Raji (cell line): Measurements from ENCODE around the gene FAAP20.

Experiments
- POLR2A ChIP-seq: IDR thresholded peaks from 2 replicates; pipeline ENCODE4 v1.6.1; 2011; ENCODE audit warnings: low read depth, low read length, control low read depth; ENCODE audit not compliant: insufficient read depth

FAAP20 gene

GRCh38 chr1:2173546-2174347 is 20.8 kb downstream of the FAAP20 start:
- no peak for TF ChIP-seq POLR2A

GRCh38 chr1:2172551-2173146 is 21.9 kb downstream of the FAAP20 start:
- TF ChIP-seq POLR2A: no peak

DNA sequence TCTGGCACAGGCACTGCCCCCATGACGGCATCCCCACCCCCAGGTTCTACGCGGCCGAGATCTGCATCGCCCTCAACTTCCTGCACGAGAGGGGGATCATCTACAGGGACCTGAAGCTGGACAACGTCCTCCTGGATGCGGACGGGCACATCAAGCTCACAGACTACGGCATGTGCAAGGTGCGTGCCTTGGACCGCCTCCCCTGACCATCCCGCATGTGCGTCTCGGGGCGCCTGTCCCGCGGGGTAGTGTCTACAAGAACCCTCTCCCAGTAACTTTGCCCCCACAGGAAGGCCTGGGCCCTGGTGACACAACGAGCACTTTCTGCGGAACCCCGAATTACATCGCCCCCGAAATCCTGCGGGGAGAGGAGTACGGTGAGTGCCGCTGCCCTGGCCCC is 22.6 kb downstream of the FAAP20 start:
- TF ChIP-seq POLR2A: no peak

- no peak for TF ChIP-seq POLR2A
Observed at GRCh38 chr1:2170211-2170610, 24.4 kb downstream of the FAAP20 start.

DNA sequence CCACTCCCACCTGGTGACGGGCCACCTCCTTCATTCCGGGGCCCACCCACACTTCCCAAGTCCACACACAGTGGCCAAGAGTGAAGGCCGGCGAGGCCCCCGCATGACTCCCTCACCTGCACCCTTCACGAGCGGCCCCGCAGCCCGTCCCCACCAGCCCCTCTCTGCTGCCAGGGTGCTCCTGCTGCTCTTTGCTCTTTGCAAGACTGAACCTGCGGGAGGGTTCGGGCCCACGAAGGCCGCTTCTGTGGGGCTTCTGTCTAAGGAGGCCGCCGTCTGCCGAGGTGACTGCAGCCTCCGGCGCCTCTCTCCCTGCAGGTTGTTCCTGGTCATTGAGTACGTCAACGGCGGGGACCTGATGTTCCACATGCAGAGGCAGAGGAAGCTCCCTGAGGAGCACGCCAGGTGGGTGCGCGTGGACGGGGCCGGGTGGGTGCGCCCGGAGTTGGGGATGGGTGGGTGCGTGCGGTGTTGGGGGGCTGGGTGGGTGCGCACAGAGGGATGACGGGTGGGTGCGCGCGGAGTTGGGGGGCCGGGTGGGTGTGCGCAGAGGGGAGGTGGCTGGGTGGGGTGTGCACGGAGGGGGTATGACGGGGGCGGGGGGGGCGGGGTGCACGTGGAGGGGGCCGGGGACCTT is 25.3 kb downstream of the FAAP20 start:
- no peak for TF ChIP-seq POLR2A

- no peak for TF ChIP-seq POLR2A
Observed at GRCh38 chr1:2168535-2168934, 26.0 kb downstream of the FAAP20 start.

DNA sequence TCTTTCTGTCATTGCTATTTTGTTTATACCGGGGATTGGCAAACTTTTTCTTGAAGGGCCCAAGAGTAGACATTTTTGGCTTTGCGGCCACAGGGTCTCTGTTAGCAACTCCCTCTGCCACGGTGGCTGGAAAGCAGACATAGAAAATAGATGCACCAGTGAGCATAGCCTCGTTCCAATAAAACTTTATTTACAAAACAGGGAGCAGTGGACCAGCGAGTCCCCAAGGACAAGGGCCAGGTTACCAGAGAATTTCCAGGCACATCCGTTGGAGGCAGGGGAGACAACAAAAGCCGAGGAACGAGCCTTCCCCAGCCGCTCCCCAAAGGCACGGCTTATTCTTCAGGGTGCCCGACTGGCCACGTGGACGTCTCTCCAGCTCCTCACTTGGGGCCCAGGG is 26.5 kb downstream of the FAAP20 start:
- TF ChIP-seq POLR2A: no peak

- no peak for TF ChIP-seq POLR2A
Observed at GRCh38 chr1:2166695-2167094, 27.9 kb downstream of the FAAP20 start.

DNA sequence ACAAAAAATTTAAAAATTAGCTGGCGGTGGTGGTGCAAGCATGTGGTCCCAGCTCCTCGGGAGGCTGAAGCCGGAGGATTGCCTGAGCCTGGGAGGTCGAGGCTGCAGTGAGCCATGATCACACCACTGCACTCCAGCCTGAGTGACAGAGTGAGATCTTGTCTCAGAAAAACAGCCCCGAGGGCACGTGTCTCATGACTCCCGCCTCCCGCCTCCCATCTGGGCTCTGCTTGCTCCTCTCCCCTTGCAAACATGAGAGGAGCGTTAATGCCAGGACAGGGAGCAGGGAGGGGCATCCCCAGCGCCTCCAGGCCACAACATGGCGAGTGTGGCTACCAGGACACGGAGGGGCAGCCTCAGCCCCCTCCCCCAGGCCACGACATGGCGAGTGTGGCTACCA is 28.3 kb downstream of the FAAP20 start:
- TF ChIP-seq POLR2A: no peak

DNA sequence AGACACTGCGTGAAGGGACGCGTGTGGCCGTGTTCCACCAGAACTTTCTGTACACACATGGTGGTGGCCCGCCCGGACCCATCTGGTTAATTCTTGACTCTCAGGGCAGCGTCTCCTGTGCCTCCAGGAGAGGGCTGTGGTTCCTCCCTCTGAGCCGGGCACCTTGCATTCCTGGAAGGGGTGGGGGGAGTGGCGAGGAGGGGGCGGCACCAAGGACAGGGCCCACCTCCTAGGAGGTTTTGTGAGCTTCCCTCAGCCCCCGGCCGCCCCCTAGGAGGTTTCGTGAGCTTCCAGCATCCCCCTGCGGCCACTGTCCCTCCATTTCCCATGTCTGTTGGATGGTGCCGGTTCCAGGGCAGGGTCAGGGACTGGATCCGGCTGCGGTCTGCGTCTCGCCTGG is 28.9 kb downstream of the FAAP20 start:
- TF ChIP-seq POLR2A: no peak

DNA sequence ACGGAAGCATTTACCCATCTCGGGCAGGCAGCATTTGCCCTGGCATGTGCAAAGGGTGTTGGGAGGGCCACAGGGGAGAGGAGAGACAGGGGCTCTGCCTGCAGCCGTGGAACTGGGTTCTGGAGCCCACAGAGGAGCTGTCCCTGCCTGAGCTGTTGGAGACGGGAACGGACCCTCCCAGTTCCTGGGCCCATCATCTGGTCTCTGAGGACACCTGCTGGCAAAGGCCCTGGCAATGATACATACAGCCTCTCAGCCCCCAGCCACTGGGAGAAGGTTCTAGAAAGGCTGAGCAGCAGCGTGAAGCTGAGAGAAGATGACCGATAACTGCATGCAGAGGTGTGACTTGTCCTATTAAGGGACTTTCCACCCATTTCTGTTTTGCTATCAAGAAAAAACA is 31.4 kb downstream of the FAAP20 start:
- TF ChIP-seq POLR2A: no peak

GRCh38 chr1:2160451-2161300 is 33.9 kb downstream of the FAAP20 start:
- no peak for TF ChIP-seq POLR2A

DNA sequence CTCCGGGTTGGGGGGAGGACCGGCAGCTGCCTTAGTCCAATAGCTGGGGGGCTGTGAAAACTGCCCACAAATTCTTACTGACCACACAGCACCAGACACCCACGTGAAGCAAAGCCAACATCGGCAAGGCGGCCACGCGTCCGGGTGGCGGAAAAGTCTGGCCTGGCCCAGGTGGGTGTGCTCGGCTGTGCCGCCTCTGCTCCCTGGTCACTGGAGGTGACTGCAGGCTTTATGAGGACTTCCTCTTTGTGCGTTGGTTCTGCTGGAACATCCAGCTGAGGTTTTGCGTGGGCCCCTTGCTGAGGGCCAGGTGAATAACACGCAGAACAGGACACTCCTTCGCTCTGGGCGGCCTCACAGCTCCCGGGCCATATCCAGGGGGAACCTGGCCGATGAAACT is 35.4 kb downstream of the FAAP20 start:
- TF ChIP-seq POLR2A: no peak

DNA sequence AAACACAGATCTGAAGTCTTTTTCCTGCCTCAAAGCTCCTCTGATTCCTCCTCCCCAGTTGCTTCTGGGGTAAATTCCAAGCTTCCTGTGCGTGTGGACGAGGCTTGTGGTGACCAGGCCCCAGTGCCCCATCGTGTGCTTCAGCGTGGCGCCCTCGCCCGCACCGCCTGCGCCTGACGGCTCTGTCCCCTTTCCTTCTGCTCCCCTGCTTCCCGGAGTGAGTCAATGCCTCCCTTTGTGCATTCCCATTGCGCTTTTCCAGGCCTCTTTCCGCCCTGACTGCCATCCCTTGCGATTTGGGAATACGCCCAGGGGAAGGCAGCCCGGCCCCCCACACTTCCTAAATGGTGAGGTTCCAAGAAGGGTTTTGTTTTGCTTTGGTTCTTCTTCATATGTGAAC is 36.3 kb downstream of the FAAP20 start:
- no peak for TF ChIP-seq POLR2A

- no peak for TF ChIP-seq POLR2A
Observed at GRCh38 chr1:2157856-2158255, 36.7 kb downstream of the FAAP20 start.
